ENCODE data around the gene LPAR2. TPM values are rescaled to one million over a fixed set of nuclear protein-coding genes. Genes with fewer than 3 reads are reported as not detected.

Gene LPAR2
- total and polyA plus RNA-seq, 2 donors (not counting 1 experiment from before 2014, with no cell fraction given): 0.81 to 1.5 TPM

DNA sequence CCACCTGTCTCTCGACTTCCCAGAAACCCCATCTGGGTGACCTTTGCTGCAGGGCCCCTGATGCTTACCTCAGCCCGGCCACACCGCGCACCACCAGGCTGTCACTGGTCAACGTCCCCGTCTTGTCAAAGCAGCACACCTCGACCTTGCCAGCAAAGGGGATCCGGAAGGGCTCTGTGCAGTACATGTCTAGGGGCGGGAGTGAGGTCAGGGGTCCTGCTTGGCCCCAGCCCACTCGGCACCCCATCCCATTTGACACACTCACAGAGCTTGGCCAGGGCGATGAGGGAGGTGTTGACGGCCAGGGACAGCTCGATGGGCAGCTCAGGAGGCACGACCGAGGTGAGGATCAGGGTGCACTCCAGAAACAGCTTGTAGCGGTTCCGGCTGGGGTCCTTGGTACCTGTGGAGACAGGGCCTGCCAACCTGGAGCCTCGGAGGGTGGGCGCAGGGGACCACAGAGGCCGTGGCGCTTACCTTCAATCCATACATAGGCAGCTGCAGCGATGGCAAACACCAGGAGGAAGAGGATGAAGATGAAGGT lies 27.1 kb upstream of the LPAR2 start:
- Histone ChIP-seq H2AFZ (ENCODE audit: low read length) (no peak overlapping the region), H3K4me1 (ENCODE audit: control insufficient read depth, extremely low read depth, insufficient read depth, low read length) (no peaks in the 10 kb centered on the region), H3K27ac (ENCODE audit: insufficient read depth, low read length) (no peak overlapping the region), H3K9ac (ENCODE audit: insufficient read depth, low read length) (no peak overlapping the region), H3K4me3 (replicated peaks in 1 of 4; ENCODE audit: control extremely low read depth in 1 of 4, insufficient read depth in 1 of 4, low read depth in 3 of 4, low read length in 4 of 4) (no peak overlapping the region), H3K9me3 (ENCODE audit: control insufficient read depth, insufficient read depth, low read depth, low read length) (no peaks in the 10 kb centered on the region), H3K27me3 (ENCODE audit: control insufficient read depth, insufficient read depth, low read length) (no peaks in the 10 kb centered on the region), H3K4me2 (ENCODE audit: extremely low read depth, insufficient read depth, low read length) (no peak overlapping the region), H3K79me2 (ENCODE audit: control insufficient read depth, insufficient read depth, low read length) (peaks cover 7% of the 10 kb centered on the region), H4K20me1 (ENCODE audit: control insufficient read depth, extremely low read depth, insufficient read depth, low read length) (no peaks in the 10 kb centered on the region), H3K36me3 (ENCODE audit: control insufficient read depth, insufficient read depth, low read length) (peaks cover 53% of the 10 kb centered on the region)
- TF ChIP-seq, protein P1, sequence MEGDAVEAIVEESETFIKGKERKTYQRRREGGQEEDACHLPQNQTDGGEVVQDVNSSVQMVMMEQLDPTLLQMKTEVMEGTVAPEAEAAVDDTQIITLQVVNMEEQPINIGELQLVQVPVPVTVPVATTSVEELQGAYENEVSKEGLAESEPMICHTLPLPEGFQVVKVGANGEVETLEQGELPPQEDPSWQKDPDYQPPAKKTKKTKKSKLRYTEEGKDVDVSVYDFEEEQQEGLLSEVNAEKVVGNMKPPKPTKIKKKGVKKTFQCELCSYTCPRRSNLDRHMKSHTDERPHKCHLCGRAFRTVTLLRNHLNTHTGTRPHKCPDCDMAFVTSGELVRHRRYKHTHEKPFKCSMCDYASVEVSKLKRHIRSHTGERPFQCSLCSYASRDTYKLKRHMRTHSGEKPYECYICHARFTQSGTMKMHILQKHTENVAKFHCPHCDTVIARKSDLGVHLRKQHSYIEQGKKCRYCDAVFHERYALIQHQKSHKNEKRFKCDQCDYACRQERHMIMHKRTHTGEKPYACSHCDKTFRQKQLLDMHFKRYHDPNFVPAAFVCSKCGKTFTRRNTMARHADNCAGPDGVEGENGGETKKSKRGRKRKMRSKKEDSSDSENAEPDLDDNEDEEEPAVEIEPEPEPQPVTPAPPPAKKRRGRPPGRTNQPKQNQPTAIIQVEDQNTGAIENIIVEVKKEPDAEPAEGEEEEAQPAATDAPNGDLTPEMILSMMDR (conservative IDR thresholded peaks at IDR 0.05 in 1 of 2, IDR thresholded peaks at IDR 0.05 in 1 of 2; ENCODE audit: low read depth in 1 of 2, low read length in 2 of 2): no peak
- TF ChIP-seq EZH2 (IDR thresholded peaks at IDR 0.05; ENCODE audit: low read length, missing control alignments): no peak
- no peak for DNase-seq (ENCODE audit: low read depth in 2 of 2)

DNA sequence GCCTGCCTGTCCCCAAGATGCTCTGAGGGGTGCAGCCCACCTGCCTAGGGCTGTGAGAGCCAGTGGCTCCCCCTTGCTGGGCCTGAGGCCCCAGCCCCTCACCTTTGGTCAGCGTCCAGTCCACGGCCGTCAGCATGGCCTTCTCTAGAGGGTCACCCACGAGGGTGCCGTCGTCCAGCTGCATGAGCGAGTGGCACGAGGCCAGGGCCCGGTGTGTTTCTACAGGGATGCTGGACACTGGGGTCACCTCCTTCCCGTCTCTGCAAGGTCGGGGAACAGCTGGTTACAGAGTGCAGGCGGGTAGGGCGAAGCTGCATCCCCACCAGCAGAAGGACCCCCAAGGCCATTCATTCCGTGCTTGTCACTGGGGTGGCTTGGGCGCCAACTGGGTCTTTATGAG lies 26.4 kb upstream of the LPAR2 start:
- TF ChIP-seq, protein P1 (conservative IDR thresholded peaks at IDR 0.05 in 1 of 2, IDR thresholded peaks at IDR 0.05 in 1 of 2; ENCODE audit: low read depth in 1 of 2, low read length in 2 of 2): no peak
- TF ChIP-seq EZH2 (IDR thresholded peaks at IDR 0.05; ENCODE audit: low read length, missing control alignments): no peak
- H3K9ac ChIP-seq (ENCODE audit: insufficient read depth, low read length): no peak overlapping the region
- no peak overlapping the region for H3K4me2 ChIP-seq (ENCODE audit: extremely low read depth, insufficient read depth, low read length)
- H3K36me3 ChIP-seq (ENCODE audit: control insufficient read depth, insufficient read depth, low read length): peaks cover 54% of the 10 kb centered on the region
- H3K27me3 ChIP-seq (ENCODE audit: control insufficient read depth, insufficient read depth, low read length): no peaks in the 10 kb centered on the region
- no peaks in the 10 kb centered on the region for H4K20me1 ChIP-seq (ENCODE audit: control insufficient read depth, extremely low read depth, insufficient read depth, low read length)
- H3K27ac ChIP-seq (ENCODE audit: insufficient read depth, low read length): no peak overlapping the region
- H3K9me3 ChIP-seq (ENCODE audit: control insufficient read depth, insufficient read depth, low read depth, low read length): no peaks in the 10 kb centered on the region
- no peak overlapping the region for H2AFZ ChIP-seq (ENCODE audit: low read length)
- H3K4me3 ChIP-seq (replicated peaks in 1 of 4; ENCODE audit: control extremely low read depth in 1 of 4, insufficient read depth in 1 of 4, low read depth in 3 of 4, low read length in 4 of 4): no peak overlapping the region
- no peaks in the 10 kb centered on the region for H3K79me2 ChIP-seq (ENCODE audit: control insufficient read depth, insufficient read depth, low read length)
- no peak for DNase-seq (ENCODE audit: low read depth in 2 of 2)
- H3K4me1 ChIP-seq (ENCODE audit: control insufficient read depth, extremely low read depth, insufficient read depth, low read length): no peaks in the 10 kb centered on the region

DNA sequence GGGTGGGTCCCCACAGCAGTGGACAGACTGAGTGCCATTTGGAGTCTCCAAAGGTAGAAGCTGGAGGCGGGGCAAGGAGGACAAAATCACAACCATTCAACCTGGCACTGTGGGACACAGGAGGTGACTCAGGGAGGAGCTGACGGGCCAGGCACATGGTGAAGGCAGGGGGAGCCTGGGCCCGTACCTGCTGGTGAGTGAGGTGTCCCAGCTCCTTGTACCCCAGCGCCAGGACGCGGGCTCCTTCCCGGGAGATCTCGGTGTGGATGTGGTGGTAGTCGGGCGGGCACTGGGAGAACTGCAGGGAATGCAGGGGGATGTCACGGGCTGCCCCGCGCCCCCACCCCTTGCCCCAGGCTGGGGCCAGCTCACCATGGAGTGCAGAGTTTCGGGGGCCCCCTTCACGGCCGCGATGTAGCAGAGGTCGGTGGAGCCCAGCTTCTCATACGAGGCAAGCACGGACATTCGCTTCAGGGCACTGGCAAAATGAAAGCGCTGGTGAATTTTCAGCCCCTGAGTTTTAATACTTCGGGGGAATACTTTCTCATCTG lies 25.7 kb upstream of the LPAR2 start:
- peaks cover 55% of the 10 kb centered on the region for H3K36me3 ChIP-seq (ENCODE audit: control insufficient read depth, insufficient read depth, low read length)
- H3K4me2 ChIP-seq (ENCODE audit: extremely low read depth, insufficient read depth, low read length): no peak overlapping the region
- H3K27me3 ChIP-seq (ENCODE audit: control insufficient read depth, insufficient read depth, low read length): no peaks in the 10 kb centered on the region
- H3K9ac ChIP-seq (ENCODE audit: insufficient read depth, low read length): no peak overlapping the region
- no peaks in the 10 kb centered on the region for H3K4me1 ChIP-seq (ENCODE audit: control insufficient read depth, extremely low read depth, insufficient read depth, low read length)
- no peaks in the 10 kb centered on the region for H3K79me2 ChIP-seq (ENCODE audit: control insufficient read depth, insufficient read depth, low read length)
- TF ChIP-seq, protein P1 (conservative IDR thresholded peaks at IDR 0.05 in 1 of 2, IDR thresholded peaks at IDR 0.05 in 1 of 2; ENCODE audit: low read depth in 1 of 2, low read length in 2 of 2): no peak
- no peak for TF ChIP-seq EZH2 (IDR thresholded peaks at IDR 0.05; ENCODE audit: low read length, missing control alignments)
- H3K4me3 ChIP-seq (replicated peaks in 1 of 4; ENCODE audit: control extremely low read depth in 1 of 4, insufficient read depth in 1 of 4, low read depth in 3 of 4, low read length in 4 of 4): no peak overlapping the region
- H3K9me3 ChIP-seq (ENCODE audit: control insufficient read depth, insufficient read depth, low read depth, low read length): no peaks in the 10 kb centered on the region
- no peak for DNase-seq (ENCODE audit: low read depth in 2 of 2)
- H4K20me1 ChIP-seq (ENCODE audit: control insufficient read depth, extremely low read depth, insufficient read depth, low read length): no peaks in the 10 kb centered on the region
- no peak overlapping the region for H2AFZ ChIP-seq (ENCODE audit: low read length)
- no peak overlapping the region for H3K27ac ChIP-seq (ENCODE audit: insufficient read depth, low read length)
